CD4-positive, alpha-beta T cell treated with Interleukin-17A for 4 hours (primary cell): Measurements from ENCODE around the gene CHST15.
A peak's percentile ranks its signal among the peaks of the same experiment; 100 is the strongest.
"Not testable (repeated sequence)": the region's sequence is repeated elsewhere in the genome, so short reads cannot be mapped to it uniquely, and the experiment has no call there.

Experiments
- DNase-seq: peaks from one replicate; pipeline ENCODE4 v3.0.0-alpha.2; 2020; ENCODE audit warnings: mixed read lengths

Gene CHST15

GRCh38 chr10:124123156-124123555 is 29.8 kb upstream of the CHST15 start:
- no peak for DNase-seq

DNA sequence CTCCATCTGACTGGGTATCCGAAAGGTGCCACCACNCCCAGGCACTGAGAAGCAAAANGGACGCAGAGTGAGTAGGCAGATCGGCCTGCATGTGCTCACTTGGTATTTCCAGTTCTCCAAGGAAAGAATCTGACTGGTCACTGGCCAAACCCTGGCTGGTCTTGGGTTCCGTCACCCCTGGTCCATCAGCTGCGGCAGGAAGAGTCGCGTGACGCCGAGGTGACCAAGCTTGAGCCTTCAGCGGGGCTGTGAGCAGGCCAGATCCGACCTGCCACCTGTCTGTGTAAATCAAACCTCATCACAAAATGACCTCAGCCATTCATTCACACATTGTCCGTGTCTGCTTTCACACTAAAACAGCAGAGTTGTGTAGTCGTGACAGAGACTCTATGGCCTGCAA is 28.8 kb upstream of the CHST15 start:
- no peak for DNase-seq

DNA sequence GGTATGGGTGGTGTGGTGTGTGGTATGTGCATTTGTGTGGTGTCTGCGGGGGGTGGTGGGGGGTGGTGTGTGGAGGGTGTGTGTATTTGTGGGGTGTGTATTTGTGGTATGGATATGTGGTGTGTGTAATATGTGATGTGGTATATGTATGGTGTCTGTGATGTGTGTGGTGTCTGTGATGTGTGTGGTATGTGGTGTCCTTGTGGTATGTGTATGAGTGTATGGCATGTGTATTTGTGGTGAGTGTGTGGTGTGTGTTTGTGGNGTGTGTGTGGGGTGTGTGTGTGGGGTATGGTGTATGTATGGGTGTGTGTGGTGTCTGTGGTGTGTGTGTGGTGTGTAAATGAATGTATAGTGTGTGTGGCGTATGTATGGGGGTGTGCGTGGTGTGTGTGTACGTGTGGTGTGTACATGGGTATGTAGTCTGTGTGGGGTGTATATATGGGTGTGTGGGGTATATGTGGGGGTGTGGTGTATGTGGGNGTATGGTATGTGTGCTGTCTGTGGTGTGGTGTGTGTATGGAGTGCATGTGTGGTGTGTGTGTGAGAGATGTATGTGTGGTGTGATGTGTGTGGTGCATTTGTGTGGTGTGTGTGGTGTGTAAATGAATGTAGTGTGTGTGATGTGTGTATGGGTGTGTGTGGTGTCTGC is 27.1 kb upstream of the CHST15 start:
- no peak for DNase-seq

DNA sequence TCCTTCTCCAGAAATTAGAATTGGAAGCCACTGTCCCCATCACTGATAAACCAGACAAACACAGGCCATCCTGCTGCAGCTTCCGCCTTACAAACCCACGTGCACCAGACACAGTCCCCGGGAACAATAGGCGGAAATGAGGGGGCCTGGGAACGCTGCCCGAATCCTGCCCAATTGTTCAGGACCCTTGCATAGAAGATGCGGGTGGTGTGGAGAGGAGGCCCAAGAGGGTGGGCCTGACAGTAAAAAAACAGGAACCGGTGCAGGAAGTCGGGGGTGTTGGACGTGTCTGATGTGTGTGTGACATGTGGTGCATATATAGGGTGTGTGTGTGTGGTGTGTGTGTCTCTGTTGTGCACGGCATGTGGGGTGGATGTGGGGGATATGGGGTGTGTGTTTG is 26.5 kb upstream of the CHST15 start:
- DNase-seq, result peak; percentile 13

- DNase-seq, result no peak
Observed at GRCh38 chr10:124119216-124119615, 25.8 kb upstream of the CHST15 start.

- no peak for DNase-seq
Observed at GRCh38 chr10:124117833-124118232, 24.4 kb upstream of the CHST15 start.

DNA sequence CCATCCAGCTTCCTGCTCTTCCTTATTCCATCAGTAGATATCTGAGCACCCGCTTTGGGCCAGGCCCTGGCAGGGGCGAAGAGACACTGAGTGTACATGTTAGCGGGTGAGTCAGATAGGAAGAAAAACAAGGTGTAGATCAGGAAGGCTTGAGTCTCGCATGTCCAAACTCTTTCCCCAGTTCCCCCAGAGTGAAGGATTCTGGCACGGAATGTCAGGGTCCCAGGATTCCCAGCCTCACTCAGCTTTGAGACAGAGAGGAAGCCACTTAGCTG is 24.1 kb upstream of the CHST15 start:
- no peak for DNase-seq

DNA sequence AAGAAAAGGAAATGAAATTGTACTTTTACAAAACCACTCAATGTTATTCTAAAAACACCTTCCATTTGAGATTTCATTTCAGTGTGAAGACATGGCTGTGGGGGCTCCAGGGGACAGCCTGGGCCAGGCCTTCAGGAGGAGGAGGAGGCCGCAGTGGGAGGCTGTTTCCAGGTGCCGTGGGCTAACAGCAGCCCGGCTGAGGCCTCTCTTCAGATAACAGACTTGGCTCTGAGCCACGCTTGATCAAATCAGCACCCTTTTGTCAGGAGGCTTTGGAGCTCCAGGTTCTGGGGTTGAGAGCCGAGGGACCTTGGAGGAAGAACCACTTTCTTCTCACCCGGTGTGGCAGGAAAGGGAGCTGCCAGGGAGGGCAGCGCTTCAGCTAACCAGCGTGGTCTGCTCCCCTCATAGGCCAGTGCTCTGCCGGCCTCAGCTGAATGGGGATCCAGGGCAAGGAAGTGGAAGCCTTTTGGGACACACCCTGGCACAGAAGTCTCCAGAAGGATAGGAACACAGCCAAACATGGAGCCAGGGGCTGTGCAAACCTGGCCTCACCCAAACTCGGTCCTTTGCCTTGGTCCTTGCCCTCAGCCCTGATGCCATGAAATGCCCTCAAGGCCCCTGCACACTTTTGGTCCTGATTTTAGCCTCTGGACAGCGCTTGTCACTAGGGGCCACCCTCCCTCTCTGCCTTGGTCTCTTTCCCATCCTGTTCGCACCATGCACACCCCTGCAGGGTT is 23.5 kb upstream of the CHST15 start:
- no peak for DNase-seq

DNA sequence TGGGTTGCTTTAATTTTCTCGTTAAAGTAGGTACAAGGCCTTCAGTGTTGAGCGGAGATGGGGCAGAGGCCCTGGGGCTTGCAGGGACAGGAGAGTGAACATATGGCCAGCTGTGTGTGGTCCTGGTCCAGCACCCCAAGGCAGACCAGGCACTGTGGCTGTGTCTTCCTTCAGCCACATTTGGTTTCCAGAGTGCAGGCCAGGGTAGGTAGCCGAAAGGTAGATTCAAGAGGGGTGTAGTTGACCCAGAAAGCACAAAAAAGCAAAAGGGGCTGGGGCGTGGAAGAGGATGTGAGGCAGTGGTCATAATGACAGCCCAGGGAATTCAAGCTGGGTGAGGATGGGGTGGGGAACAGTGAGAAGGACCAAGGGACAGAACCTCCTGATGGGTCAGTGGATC is 21.3 kb upstream of the CHST15 start:
- no peak for DNase-seq

DNA sequence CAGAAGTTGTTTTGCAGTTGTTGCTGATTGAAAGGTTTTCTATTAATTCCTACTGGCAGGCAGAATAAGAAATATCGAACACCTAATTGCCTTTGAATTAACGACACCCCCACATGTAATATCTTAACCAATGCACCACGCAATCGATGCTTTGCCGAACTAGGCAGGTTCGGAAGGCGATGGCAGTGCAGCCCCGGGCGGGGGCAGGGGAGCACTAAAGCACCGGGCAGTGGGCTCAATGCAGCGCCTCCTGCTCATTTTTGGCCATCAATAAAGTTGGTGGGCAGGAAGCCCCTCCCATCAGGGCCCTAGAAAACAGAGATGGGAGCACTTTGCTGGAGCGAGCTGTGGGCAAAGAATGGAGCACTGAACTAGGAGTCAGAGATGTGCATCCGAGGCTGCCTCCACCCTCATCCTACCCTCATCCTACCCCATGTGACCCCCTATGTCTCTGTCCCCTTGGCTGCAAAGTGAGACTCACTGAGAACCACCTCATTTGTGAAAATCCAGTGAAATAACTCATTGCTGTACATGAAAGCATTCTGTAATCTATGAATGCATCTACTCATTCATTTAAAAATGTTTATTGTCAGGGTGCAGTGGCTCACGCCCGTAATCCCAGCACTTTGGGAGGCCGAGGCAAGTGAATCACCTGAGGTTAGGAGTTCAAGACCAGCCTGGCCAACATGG is 19.6 kb upstream of the CHST15 start:
- DNase-seq, result no peak

DNA sequence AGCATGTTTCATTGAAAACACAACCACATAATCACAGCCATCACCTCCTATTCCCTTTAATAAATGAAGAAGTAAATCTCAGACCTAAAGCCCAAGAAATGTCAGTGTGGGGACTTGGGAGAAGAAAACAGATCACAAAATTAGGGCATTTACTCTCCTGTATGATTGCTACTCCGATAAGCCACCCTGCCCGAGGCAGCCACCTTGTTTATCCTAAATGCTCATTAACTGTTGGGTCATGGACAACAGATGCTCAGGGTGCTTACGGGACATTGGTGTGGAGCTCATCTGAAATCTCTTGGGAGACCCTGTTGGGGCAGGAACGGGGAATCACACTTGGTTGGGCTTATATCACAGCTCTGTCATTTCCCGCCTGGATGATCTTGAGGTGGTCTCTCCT is 17.5 kb upstream of the CHST15 start:
- DNase-seq, result no peak

- no peak for DNase-seq
Observed at GRCh38 chr10:124109261-124109660, 15.9 kb upstream of the CHST15 start.

DNA sequence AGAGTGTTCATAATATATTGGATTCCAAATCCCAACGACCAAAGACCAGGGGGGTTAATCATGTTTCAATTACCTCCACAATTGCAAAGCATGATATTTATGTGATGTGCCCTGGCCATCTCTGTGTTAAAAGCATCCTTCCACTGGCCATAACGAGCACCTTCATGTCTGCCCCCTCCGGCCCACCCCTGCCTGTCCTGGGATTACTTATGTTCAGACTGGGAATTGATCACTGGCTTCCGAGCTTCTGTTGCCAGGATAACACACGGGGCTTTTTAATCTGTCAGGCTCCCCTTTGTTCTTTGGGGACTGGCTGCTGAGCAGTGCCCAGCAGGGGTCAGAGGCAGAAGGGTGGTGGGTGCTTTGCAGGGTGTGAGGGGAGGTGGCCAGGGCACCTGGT is 13.7 kb upstream of the CHST15 start:
- DNase-seq, result no peak

GRCh38 chr10:124106241-124106879 is 13.0 kb upstream of the CHST15 start:
- no peak for DNase-seq

DNA sequence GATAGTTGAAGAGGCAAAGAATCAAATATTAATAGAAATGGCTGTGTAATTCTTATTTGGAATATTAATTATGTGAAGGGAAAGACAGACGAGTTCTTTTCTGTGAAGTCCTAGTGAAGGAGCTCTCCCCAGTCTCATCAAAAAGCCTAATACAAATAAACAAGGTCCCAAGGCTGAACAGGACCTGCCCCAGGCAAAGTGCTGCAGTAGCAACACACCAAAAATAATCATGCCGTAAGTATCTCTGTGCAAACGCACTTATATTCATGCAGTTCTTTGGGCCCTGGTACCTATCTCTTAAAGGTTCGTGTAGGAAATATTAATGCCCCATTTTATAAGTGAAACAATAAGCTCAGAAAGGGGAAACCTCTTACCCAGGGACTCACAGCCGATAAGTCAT is 12.2 kb upstream of the CHST15 start:
- no peak for DNase-seq

DNA sequence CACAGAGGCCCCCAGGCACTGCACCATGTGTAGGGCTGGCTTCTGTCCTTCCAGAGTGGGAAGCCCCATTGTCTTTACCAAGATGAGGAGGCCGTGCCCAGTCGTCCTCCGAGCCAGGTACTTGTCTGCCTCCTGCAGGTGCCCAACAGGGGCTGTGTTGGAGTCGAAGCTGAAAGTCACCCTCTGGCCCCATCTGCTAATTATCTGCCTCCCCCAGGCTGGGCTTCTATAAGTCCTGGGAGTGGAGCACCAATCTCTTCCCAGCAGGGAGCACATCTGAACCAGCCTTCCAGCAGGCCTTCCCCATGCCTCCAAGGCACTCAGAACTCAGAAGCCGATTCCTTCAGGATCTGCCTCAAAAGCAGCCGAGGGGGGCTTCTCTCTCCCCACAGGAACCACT is 11.6 kb upstream of the CHST15 start:
- no peak for DNase-seq

DNA sequence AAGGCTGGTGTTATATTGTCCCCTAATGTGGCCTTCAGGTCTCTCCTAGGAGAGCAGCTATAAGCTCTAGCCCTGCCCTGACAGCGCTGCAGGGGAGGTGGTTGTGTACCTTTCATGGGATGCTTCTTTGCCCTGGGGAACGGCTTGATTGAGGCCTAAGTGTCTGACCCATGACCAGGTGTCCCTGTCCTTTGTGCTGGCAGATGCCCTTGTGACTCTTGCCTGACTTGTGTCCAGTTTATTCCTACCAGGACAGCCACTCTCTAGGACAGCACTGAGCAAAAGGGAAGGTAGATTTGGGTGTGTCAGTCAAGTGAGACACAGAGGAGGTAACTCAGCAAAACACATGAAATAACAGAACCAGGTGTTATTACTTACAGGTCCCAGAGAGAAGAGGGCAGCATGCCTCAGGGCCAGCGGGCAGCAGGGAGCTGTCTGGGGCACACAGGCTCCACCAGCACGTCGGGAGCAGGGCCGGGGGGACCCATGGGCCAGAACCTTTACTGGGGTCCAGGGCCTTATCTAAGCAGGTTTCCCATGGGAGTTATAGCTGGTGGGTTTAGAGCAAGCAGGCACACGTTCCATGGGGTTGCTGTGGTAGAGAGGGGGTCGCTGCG is 10.7 kb upstream of the CHST15 start:
- no peak for DNase-seq

- no peak for DNase-seq
Observed at GRCh38 chr10:124101351-124101750, 8.0 kb upstream of the CHST15 start.

DNA sequence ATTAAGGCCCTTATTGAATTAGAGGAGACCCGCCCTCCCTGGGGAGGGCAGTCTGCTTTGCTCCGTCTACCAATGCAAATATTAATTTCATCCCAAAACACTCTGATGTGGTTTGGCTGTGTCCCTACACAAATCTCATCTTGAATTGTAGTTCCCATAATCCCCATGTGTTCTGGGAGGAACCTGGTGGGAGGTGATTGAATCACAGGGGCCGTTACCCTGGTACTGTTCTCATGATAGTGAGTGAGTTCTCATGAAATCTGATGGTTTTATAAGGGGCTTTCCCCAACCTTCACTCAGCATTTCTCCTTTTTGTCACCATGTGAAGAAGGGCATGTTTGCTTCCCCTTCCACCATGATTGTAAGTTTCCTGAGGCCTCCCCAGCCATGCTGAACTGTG is 7.3 kb upstream of the CHST15 start:
- not testable (repeated sequence) for DNase-seq

DNA sequence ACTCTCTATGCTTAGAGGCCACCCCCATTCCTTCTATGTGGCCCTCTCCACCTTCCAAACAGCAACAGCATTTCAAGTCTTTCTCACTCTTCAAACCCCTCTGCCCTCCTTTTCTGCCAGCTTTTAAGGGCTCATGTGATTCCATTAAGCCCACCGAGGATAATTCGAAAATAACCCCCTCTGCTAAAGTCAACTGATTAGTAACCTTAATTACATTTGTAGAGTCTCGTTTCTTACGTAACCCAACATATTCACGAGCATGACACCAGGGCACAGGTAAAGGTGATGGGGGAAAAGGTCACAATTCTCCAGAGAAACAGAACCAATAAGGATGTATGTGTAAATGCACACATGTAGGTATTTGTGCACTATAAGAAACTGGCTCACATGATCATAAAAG is 6.7 kb upstream of the CHST15 start:
- no peak for DNase-seq

- no peak for DNase-seq
Observed at GRCh38 chr10:124099604-124100003, 6.2 kb upstream of the CHST15 start.

DNA sequence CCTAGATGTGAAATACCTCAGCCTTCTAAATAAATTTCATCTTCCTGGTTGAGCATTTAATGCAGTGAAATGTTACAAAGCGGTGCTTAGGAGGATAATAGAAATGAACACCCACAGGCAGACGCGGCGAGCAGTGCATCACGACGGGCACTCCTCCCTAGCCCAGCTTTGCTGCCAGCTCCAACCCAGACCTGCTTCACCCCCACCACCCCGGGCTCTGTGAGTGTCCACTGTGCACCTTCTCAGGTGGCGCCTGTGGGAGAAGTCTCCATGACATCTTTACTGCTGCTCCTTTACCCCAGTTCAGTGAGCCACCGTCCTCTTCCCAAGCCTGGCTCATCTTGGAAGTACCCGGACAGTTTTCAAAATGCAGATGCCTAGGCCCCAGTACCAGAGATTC is 5.2 kb upstream of the CHST15 start:
- DNase-seq, result no peak

- no peak for DNase-seq
Observed at GRCh38 chr10:124097883-124098282, 4.5 kb upstream of the CHST15 start.

DNA sequence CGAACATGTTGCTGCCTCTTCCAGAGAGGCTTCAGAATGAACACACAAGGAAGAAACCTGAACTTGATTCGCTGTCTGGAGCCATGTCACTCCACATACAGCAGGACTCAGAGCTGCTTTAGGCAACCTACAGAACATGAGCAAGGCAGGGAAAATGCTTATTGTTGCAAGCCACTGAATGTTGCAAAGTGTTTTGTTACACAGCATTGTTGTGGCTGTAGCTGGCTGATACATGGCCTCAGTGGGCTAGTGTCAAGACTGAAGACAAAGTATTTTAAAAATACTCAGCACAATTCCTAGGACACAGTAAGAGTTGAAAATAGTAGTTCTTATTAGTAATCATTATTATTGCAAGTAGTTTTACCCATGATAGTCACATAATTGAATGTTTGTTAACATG is 3.1 kb upstream of the CHST15 start:
- no peak for DNase-seq
